Effector memory CD4-positive, alpha-beta T cell (primary cell): ENCODE measurements around the gene LIMS4.
"Not testable (repeated sequence)": the region's sequence is repeated elsewhere in the genome, so short reads cannot be mapped to it uniquely, and the experiment has no call there.

Experiments used
- DNase-seq, 3 donors: peaks; one replicate each; pipeline ENCODE4 v3.0.0-alpha.2; 2020
- H3K27ac ChIP-seq: 2 replicates; pipeline ENCODE4 v1.7.0; 2013; ENCODE audit warnings: mild to moderate bottlenecking, low read length, moderate library complexity; ENCODE audit not compliant: insufficient read depth, poor library complexity, severe bottlenecking
- H3K27me3 ChIP-seq: replicated peaks from 2 replicates; pipeline ENCODE4 v1.7.0; 2013; ENCODE audit warnings: mild to moderate bottlenecking, low read length; ENCODE audit not compliant: insufficient read depth, control insufficient read depth, poor library complexity, severe bottlenecking
- H3K36me3 ChIP-seq: 2 replicates; pipeline ENCODE4 v1.7.0; 2013; ENCODE audit warnings: mild to moderate bottlenecking, low read length, moderate library complexity; ENCODE audit not compliant: control insufficient read depth, insufficient read depth
- H3K4me1 ChIP-seq: 2 replicates; pipeline ENCODE4 v1.7.0; 2013; ENCODE audit warnings: low read length, mild to moderate bottlenecking; ENCODE audit not compliant: control insufficient read depth, insufficient read depth, poor library complexity, severe bottlenecking
- H3K4me3 ChIP-seq: 2 replicates; pipeline ENCODE4 v1.7.0; 2013; ENCODE audit warnings: low read length, low read depth, mild to moderate bottlenecking; ENCODE audit not compliant: insufficient read depth, poor library complexity, severe bottlenecking
- H3K9me3 ChIP-seq: 2 replicates; pipeline ENCODE4 v1.7.0; 2013; ENCODE audit warnings: mild to moderate bottlenecking, low read length, moderate library complexity; ENCODE audit not compliant: control insufficient read depth

LIMS4 gene

GRCh38 chr2:110420641-110421354 is 51.8 kb downstream of the LIMS4 start:
- H3K4me3 ChIP-seq, DNase-seq, H3K9me3 ChIP-seq, H3K4me1 ChIP-seq, H3K27ac ChIP-seq, H3K27me3 ChIP-seq, H3K36me3 ChIP-seq: not testable (repeated sequence)

- H3K27ac ChIP-seq, DNase-seq, H3K9me3 ChIP-seq, H3K4me3 ChIP-seq, H3K27me3 ChIP-seq, H3K4me1 ChIP-seq, H3K36me3 ChIP-seq: not testable (repeated sequence)
These were observed 65.5 kb downstream of the LIMS4 start for GRCh38 chr2:110407142-110407541.

DNA sequence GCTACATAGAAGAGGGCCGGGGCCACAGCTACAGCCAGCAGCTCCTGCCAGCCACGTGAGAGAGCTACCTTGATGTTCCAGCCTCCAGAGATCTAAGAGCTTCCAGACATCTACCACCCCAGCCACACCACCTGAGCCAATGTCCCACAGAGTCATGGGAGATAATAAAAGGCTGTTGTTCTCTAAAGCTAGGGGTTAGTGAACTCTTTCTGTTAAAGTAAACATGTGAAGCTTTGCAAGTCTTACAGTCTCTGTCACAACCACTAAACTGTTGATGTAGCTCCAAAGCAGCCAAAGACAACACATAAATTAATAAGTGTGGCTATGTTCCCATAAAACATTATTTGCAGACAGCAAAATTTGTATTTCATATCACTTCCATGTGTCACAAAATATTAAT is 67.6 kb downstream of the LIMS4 start:
- not testable (repeated sequence) for H3K27ac ChIP-seq, H3K36me3 ChIP-seq, H3K27me3 ChIP-seq, H3K4me1 ChIP-seq, DNase-seq, H3K4me3 ChIP-seq, H3K9me3 ChIP-seq

DNA sequence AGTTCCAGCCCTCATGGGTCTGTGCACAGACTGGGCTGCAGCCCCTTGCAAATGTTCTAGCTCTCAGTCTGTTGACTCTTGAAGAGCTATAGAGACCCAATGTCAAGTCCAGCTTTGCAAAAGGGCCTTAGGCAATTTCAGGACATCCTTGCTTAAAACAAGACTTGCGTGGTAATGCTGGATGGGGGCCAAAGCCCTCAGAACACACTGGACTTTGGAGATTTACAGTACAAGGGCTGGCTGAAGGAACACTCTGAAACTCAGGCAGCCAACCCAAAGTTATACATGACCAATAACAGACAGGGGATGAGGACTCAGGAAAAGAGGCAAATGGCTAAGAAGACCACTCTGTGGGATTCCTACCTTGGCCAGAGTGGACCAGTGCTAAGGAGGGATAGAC is 68.4 kb downstream of the LIMS4 start:
- H3K9me3 ChIP-seq, H3K4me3 ChIP-seq, H3K4me1 ChIP-seq, H3K27me3 ChIP-seq, H3K27ac ChIP-seq, H3K36me3 ChIP-seq, DNase-seq: not testable (repeated sequence)

- not testable (repeated sequence) for H3K4me1 ChIP-seq, H3K4me3 ChIP-seq, H3K27ac ChIP-seq, H3K27me3 ChIP-seq, DNase-seq, H3K9me3 ChIP-seq, H3K36me3 ChIP-seq
These were observed 71.5 kb downstream of the LIMS4 start for GRCh38 chr2:110401001-110401618.

DNA sequence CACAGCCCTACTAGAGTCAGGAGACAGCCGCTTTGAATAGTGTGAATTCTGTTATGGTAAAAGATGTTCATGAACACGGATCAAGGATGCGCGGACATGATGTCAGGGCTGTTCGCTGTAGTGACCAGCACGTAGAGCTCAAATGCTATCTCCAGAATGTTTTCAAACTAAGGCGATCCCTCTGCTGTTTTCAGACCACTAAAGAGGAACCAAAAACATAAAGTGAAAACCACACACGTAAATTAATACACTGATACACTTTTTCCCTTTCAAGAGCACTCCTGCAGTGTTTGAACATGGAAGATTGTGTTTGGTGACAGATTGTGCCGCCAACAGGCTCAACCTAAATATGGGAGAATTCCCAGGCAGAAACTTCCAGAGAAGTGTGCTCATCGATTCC is 73.2 kb downstream of the LIMS4 start:
- H3K9me3 ChIP-seq, H3K27ac ChIP-seq, H3K27me3 ChIP-seq, H3K4me1 ChIP-seq, H3K4me3 ChIP-seq, H3K36me3 ChIP-seq, DNase-seq: not testable (repeated sequence)

- not testable (repeated sequence) for H3K4me3 ChIP-seq, DNase-seq, H3K4me1 ChIP-seq, H3K27me3 ChIP-seq, H3K27ac ChIP-seq, H3K36me3 ChIP-seq, H3K9me3 ChIP-seq
These were observed 76.6 kb downstream of the LIMS4 start for GRCh38 chr2:110395990-110396389.
